CD4-positive, alpha-beta T cell treated with Interleukin-21 for 1 hour (primary cell): Measurements from ENCODE around the gene HECTD4.
"Not testable (repeated sequence)": the region's sequence is repeated elsewhere in the genome, so short reads cannot be mapped to it uniquely, and the experiment has no call there.

Experiments used
- DNase-seq: peaks from one replicate; pipeline ENCODE4 v3.0.0-alpha.2; 2020

The HECTD4 gene

GRCh38 chr12:112350593-112351592, 31.3 kb downstream of the HECTD4 start:
- no peak for DNase-seq

GRCh38 chr12:112349431-112349830, 32.8 kb downstream of the HECTD4 start:
- DNase-seq, result no peak

- not testable (repeated sequence) for DNase-seq
Measured at GRCh38 chr12:112348926-112349325, 33.3 kb downstream of the HECTD4 start.

- DNase-seq, result no peak
Measured at GRCh38 chr12:112347581-112347982, 34.6 kb downstream of the HECTD4 start.

- DNase-seq, result no peak
Measured at GRCh38 chr12:112346194-112346593, 36.0 kb downstream of the HECTD4 start.

GRCh38 chr12:112344220-112344619, 38.0 kb downstream of the HECTD4 start:
- no peak for DNase-seq

- no peak for DNase-seq
Measured at GRCh38 chr12:112342587-112342986, 39.6 kb downstream of the HECTD4 start.

GRCh38 chr12:112341046-112341825, 41.0 kb downstream of the HECTD4 start:
- no peak for DNase-seq

GRCh38 chr12:112340230-112340629, 42.0 kb downstream of the HECTD4 start:
- no peak for DNase-seq

GRCh38 chr12:112334999-112335398, 47.2 kb downstream of the HECTD4 start:
- not testable (repeated sequence) for DNase-seq

- DNase-seq, result no peak
Measured at GRCh38 chr12:112333019-112333418, 49.2 kb downstream of the HECTD4 start.

GRCh38 chr12:112331886-112332285, 50.3 kb downstream of the HECTD4 start:
- no peak for DNase-seq

- no peak for DNase-seq
Measured at GRCh38 chr12:112330706-112331105, 51.5 kb downstream of the HECTD4 start.

GRCh38 chr12:112328456-112329124, 53.6 kb downstream of the HECTD4 start:
- DNase-seq, result no peak

GRCh38 chr12:112327209-112327938, 54.9 kb downstream of the HECTD4 start:
- DNase-seq, result no peak

GRCh38 chr12:112325622-112326207, 56.5 kb downstream of the HECTD4 start:
- no peak for DNase-seq

- DNase-seq, result no peak
Measured at GRCh38 chr12:112325157-112325556, 57.1 kb downstream of the HECTD4 start.

- DNase-seq, result no peak
Measured at GRCh38 chr12:112322882-112323547, 59.2 kb downstream of the HECTD4 start.

- DNase-seq, result no peak
Measured at GRCh38 chr12:112322441-112322840, 59.8 kb downstream of the HECTD4 start.

GRCh38 chr12:112321245-112321644, 61.0 kb downstream of the HECTD4 start:
- no peak for DNase-seq

GRCh38 chr12:112319395-112319794, 62.8 kb downstream of the HECTD4 start:
- DNase-seq, result no peak
